Measurements from ENCODE around the gene SCLY.
A peak's percentile ranks its signal among the peaks of the same experiment; 100 is the strongest.

Gene SCLY, protein sequence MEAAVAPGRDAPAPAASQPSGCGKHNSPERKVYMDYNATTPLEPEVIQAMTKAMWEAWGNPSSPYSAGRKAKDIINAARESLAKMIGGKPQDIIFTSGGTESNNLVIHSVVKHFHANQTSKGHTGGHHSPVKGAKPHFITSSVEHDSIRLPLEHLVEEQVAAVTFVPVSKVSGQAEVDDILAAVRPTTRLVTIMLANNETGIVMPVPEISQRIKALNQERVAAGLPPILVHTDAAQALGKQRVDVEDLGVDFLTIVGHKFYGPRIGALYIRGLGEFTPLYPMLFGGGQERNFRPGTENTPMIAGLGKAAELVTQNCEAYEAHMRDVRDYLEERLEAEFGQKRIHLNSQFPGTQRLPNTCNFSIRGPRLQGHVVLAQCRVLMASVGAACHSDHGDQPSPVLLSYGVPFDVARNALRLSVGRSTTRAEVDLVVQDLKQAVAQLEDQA

DNA sequence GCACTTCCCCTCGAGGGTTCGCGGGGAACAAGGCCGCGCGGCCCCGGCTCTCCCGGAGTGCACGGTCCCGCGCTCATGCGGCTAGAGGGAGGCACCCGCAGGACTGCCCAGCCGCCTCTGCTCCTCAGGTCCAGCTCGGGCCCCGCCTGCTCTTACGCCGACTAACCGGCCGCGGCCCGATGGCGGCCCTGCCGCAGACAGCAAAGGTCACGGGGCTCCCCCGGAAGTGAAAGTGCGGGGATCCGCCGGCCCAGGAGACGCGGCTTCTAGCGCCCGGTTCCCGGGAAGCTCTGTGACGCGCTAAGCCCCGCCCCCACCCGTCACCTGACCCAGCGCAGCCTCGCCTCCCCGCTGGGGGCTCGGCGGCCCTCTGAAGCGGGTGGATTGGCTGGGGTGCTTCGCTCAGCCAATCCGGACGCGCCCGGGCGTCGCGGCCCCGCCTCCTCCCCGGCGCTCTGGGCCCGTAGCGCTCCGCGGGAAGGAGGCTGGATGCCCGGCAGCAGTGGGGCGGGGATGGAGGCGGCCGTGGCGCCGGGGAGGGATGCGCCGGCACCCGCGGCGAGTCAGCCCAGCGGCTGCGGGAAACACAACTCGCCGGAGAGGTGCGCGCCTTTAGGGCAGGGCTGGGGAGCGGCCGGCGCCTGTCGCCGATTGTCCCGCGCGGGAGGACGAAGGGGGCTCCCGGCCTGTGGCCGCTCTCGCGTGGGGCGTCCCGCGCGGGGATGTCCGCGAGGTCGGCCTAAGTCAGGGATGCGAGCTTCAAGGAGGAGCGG is at the start of gene SCLY:
Gene SCLY, plus strand, starts transcription at position 460 of the 773 bp plus-strand sequence. Its CDS starts 54 bp downstream, at position 514.
- Histone ChIP-seq H3K9ac (ENCODE audit: low read length) (peak within 1 kb of the TSS; percentile 80), H3K9me3 (ENCODE audit: low read length) (no peaks in the 10 kb centered on the region), H3K4me3 (ENCODE audit: low read depth in 1 of 2, low read length in 2 of 2) (peak within 1 kb of the TSS; percentile 75 to 89), H3K27ac (ENCODE audit: low read depth, low read length) (peak within 1 kb of the TSS; percentile 78), H3K27me3 (ENCODE audit: control insufficient read depth in 1 of 2, insufficient read depth in 2 of 2, low read length in 2 of 2) (no peaks in the 10 kb centered on the region), H3K4me1 (ENCODE audit: insufficient read depth, low read length) (peaks cover 17% of the 10 kb centered on the region), H3K36me3 (ENCODE audit: insufficient read depth, low read length) (no peaks in the 10 kb centered on the region)

GRCh38 chr2:238013806-238014205 is 47.0 kb upstream of the SCLY start:
- Histone ChIP-seq H3K27me3 (ENCODE audit: control insufficient read depth in 1 of 2, insufficient read depth in 2 of 2, low read length in 2 of 2) (no peaks in the 10 kb centered on the region), H3K9ac (ENCODE audit: low read length) (no peak overlapping the region), H3K4me3 (ENCODE audit: low read depth in 1 of 2, low read length in 2 of 2) (no peak overlapping the region), H3K9me3 (ENCODE audit: low read length) (no peaks in the 10 kb centered on the region), H3K27ac (ENCODE audit: low read depth, low read length) (no peak overlapping the region), H3K36me3 (ENCODE audit: insufficient read depth, low read length) (peaks cover 9% of the 10 kb centered on the region), H3K4me1 (ENCODE audit: insufficient read depth, low read length) (no peaks in the 10 kb centered on the region)

DNA sequence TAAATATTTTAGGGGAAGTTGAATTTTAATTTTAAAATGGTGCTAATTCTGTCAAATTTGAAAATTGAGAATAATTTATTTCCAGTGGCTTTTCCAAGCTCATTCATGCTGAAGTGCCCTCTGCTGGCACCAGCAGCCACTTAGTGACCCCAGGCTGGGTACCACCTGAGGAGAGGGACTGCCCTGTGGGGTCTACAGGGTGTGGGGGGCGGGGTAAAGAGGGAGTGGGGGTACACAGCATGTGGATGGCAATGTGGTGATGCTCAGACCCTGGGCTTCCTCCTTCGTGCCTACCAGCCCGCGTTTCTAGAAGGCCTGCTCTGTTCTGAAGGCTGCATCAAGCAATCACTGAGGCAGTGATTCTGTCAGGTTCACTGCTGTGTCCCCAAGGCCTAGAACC is 45.1 kb upstream of the SCLY start:
- Histone ChIP-seq H3K4me3 (ENCODE audit: low read depth in 1 of 2, low read length in 2 of 2) (no peak overlapping the region), H3K27me3 (ENCODE audit: control insufficient read depth in 1 of 2, insufficient read depth in 2 of 2, low read length in 2 of 2) (no peaks in the 10 kb centered on the region), H3K9ac (ENCODE audit: low read length) (no peak overlapping the region), H3K9me3 (ENCODE audit: low read length) (no peaks in the 10 kb centered on the region), H3K27ac (ENCODE audit: low read depth, low read length) (no peak overlapping the region), H3K4me1 (ENCODE audit: insufficient read depth, low read length) (no peaks in the 10 kb centered on the region), H3K36me3 (ENCODE audit: insufficient read depth, low read length) (peaks cover 9% of the 10 kb centered on the region)

- H3K27me3 ChIP-seq (ENCODE audit: control insufficient read depth in 1 of 2, insufficient read depth in 2 of 2, low read length in 2 of 2) = no peaks in the 10 kb centered on the region
- H3K27ac ChIP-seq (ENCODE audit: low read depth, low read length) = no peak overlapping the region
- no peak overlapping the region for H3K4me3 ChIP-seq (ENCODE audit: low read depth in 1 of 2, low read length in 2 of 2)
- no peak overlapping the region for H3K9ac ChIP-seq (ENCODE audit: low read length)
- H3K4me1 ChIP-seq (ENCODE audit: insufficient read depth, low read length) = no peaks in the 10 kb centered on the region
- peaks cover 9% of the 10 kb centered on the region for H3K36me3 ChIP-seq (ENCODE audit: insufficient read depth, low read length)
- H3K9me3 ChIP-seq (ENCODE audit: low read length) = no peaks in the 10 kb centered on the region
Measured at GRCh38 chr2:238016526-238016925, 44.3 kb upstream of the SCLY start.

- Histone ChIP-seq H3K27me3 (ENCODE audit: control insufficient read depth in 1 of 2, insufficient read depth in 2 of 2, low read length in 2 of 2) (no peaks in the 10 kb centered on the region), H3K4me1 (ENCODE audit: insufficient read depth, low read length) (no peaks in the 10 kb centered on the region), H3K4me3 (ENCODE audit: low read depth in 1 of 2, low read length in 2 of 2) (no peak overlapping the region), H3K9ac (ENCODE audit: low read length) (no peak overlapping the region), H3K27ac (ENCODE audit: low read depth, low read length) (no peak overlapping the region), H3K36me3 (ENCODE audit: insufficient read depth, low read length) (peaks cover 9% of the 10 kb centered on the region), H3K9me3 (ENCODE audit: low read length) (no peaks in the 10 kb centered on the region)
Measured at GRCh38 chr2:238019962-238020361, 40.8 kb upstream of the SCLY start.

- H3K27ac ChIP-seq (ENCODE audit: low read depth, low read length) = no peak overlapping the region
- no peaks in the 10 kb centered on the region for H3K27me3 ChIP-seq (ENCODE audit: control insufficient read depth in 1 of 2, insufficient read depth in 2 of 2, low read length in 2 of 2)
- no peak overlapping the region for H3K4me3 ChIP-seq (ENCODE audit: low read depth in 1 of 2, low read length in 2 of 2)
- peaks cover 9% of the 10 kb centered on the region for H3K36me3 ChIP-seq (ENCODE audit: insufficient read depth, low read length)
- H3K9me3 ChIP-seq (ENCODE audit: low read length) = no peaks in the 10 kb centered on the region
- no peak overlapping the region for H3K9ac ChIP-seq (ENCODE audit: low read length)
- no peaks in the 10 kb centered on the region for H3K4me1 ChIP-seq (ENCODE audit: insufficient read depth, low read length)
Measured at GRCh38 chr2:238020816-238021215, 40.0 kb upstream of the SCLY start.

- no peak overlapping the region for H3K4me3 ChIP-seq (ENCODE audit: low read depth in 1 of 2, low read length in 2 of 2)
Measured at GRCh38 chr2:238021327-238021726, 39.5 kb upstream of the SCLY start.

DNA sequence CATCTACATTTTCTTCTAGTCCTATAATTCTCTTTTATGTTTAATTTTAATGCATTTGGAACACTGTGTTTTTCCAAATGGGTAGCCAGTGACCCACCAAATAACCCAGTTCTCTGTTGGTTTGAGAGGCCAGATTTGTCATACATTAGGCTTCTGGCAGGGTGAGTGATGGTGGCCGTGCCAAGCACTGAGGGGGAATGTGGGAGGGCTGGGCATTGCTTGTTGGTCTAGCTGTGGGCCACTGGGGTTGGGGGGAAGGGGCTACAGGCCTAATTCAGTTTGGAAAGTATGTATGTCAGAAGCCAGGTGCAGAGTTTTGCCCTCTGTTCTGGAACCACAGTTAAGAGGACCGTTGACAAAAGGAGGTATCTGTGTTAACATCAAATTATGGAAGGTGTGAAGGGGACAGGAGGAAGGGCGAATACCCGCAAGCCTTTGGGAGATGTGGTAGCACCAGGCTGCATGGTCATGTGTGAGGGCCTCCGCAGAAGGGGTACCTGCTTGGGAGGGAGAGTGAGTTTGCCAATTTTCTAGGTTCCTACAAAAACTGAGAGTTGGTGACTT is 38.1 kb upstream of the SCLY start:
- Histone ChIP-seq H3K9ac (ENCODE audit: low read length) (no peak overlapping the region), H3K4me3 (ENCODE audit: low read depth in 1 of 2, low read length in 2 of 2) (no peak overlapping the region), H3K27me3 (ENCODE audit: control insufficient read depth in 1 of 2, insufficient read depth in 2 of 2, low read length in 2 of 2) (no peaks in the 10 kb centered on the region), H3K4me1 (ENCODE audit: insufficient read depth, low read length) (no peaks in the 10 kb centered on the region), H3K27ac (ENCODE audit: low read depth, low read length) (no peak overlapping the region), H3K9me3 (ENCODE audit: low read length) (no peaks in the 10 kb centered on the region), H3K36me3 (ENCODE audit: insufficient read depth, low read length) (peaks cover 2% of the 10 kb centered on the region)

More at GRCh38 chr2:238021327-238021726, 39.5 kb upstream of the SCLY start:
- no peaks in the 10 kb centered on the region for H3K27me3 ChIP-seq (ENCODE audit: control insufficient read depth in 1 of 2, insufficient read depth in 2 of 2, low read length in 2 of 2)
- no peak overlapping the region for H3K27ac ChIP-seq (ENCODE audit: low read depth, low read length)
- H3K4me1 ChIP-seq (ENCODE audit: insufficient read depth, low read length) = no peaks in the 10 kb centered on the region
- H3K36me3 ChIP-seq (ENCODE audit: insufficient read depth, low read length) = peaks cover 9% of the 10 kb centered on the region
- no peak overlapping the region for H3K9ac ChIP-seq (ENCODE audit: low read length)
- H3K9me3 ChIP-seq (ENCODE audit: low read length) = no peaks in the 10 kb centered on the region

DNA sequence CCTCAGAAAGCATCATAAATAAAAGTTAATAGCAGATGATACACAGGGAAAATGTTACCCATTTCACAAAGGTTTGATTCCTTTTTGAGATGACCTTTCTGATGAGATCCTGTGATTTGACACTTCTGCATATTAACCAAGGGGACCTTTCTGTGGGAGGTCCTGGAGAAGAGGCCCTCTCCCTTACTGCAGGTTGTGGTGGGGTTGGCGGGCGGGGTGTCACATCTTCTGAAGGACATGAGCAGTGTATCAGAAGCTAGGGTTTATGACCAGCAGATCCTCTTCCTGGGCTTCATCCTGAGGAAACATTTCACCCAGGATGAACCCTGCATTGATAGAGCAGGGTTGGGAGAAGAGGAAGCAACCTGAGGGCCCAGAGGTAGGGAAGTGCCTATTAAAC is 37.2 kb upstream of the SCLY start:
- H3K36me3 ChIP-seq (ENCODE audit: insufficient read depth, low read length) = peaks cover 10% of the 10 kb centered on the region
- no peaks in the 10 kb centered on the region for H3K9me3 ChIP-seq (ENCODE audit: low read length)
- no peak overlapping the region for H3K27ac ChIP-seq (ENCODE audit: low read depth, low read length)
- no peaks in the 10 kb centered on the region for H3K27me3 ChIP-seq (ENCODE audit: control insufficient read depth in 1 of 2, insufficient read depth in 2 of 2, low read length in 2 of 2)
- H3K4me1 ChIP-seq (ENCODE audit: insufficient read depth, low read length) = no peaks in the 10 kb centered on the region
- H3K9ac ChIP-seq (ENCODE audit: low read length) = no peak overlapping the region
- no peak overlapping the region for H3K4me3 ChIP-seq (ENCODE audit: low read depth in 1 of 2, low read length in 2 of 2)

DNA sequence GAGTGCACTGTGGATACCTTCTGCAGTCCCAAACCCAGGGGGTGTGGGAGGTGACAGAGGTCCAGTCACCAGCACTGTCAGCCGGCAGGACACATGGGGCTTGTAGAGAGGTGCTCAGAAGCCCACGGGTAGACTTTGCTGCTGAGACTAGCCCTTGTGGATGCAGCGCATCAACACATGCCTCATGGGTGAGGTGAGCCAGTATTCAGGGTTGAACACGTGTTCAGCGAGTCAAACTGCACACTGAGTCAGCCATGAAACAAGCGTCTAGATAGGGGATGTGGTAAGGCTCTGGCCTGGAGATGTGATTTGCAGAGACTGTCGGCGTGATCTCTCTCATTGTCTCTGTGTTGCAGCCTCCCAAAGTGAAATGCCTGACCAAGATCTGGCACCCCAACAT is 35.8 kb upstream of the SCLY start:
- Histone ChIP-seq H3K27ac (ENCODE audit: low read depth, low read length) (no peak overlapping the region), H3K4me1 (ENCODE audit: insufficient read depth, low read length) (no peaks in the 10 kb centered on the region), H3K36me3 (ENCODE audit: insufficient read depth, low read length) (peaks cover 12% of the 10 kb centered on the region), H3K9ac (ENCODE audit: low read length) (no peak overlapping the region), H3K9me3 (ENCODE audit: low read length) (no peaks in the 10 kb centered on the region), H3K4me3 (ENCODE audit: low read depth in 1 of 2, low read length in 2 of 2) (no peak overlapping the region), H3K27me3 (ENCODE audit: control insufficient read depth in 1 of 2, insufficient read depth in 2 of 2, low read length in 2 of 2) (no peaks in the 10 kb centered on the region)

DNA sequence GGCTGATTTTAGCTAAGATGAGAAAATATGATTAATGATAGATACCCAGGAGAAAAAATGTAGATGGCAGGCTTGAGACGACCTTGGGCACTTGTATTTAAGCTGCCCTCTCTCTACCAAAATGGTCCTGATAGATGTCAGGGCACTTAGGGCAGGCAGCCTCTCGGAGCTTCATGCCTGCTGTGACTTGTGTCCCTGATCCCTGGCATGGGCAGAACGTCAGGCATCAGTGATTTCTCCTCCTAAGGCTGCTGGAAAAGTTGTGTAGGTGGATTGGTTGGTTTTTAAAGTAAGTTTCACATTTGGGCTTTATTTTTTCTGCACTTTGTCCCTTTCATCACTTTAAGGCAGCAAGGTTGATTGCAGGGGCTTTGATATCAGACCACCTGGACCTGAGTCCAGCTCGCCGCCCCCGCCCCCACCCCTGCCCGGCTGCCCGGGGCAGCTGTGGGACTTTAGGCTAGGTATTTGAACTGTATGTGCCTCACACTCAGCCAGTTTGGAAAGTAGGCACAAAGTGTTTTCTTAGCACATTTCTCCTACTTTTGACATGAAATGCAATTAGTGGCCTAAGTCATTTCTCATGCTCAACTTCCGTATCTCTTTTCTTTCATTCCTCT is 35.0 kb upstream of the SCLY start:
- H3K4me3 ChIP-seq (ENCODE audit: low read depth in 1 of 2, low read length in 2 of 2) = no peak overlapping the region
- H3K27me3 ChIP-seq (ENCODE audit: control insufficient read depth in 1 of 2, insufficient read depth in 2 of 2, low read length in 2 of 2) = no peaks in the 10 kb centered on the region
- no peak overlapping the region for H3K27ac ChIP-seq (ENCODE audit: low read depth, low read length)
- H3K36me3 ChIP-seq (ENCODE audit: insufficient read depth, low read length) = peaks cover 20% of the 10 kb centered on the region
- H3K9ac ChIP-seq (ENCODE audit: low read length) = no peak overlapping the region
- no peaks in the 10 kb centered on the region for H3K9me3 ChIP-seq (ENCODE audit: low read length)
- no peaks in the 10 kb centered on the region for H3K4me1 ChIP-seq (ENCODE audit: insufficient read depth, low read length)
